Raji (cell line): ENCODE results near the gene SUFU.

ENCODE experiments used
- POLR2A ChIP-seq: IDR thresholded peaks from 2 replicates; pipeline ENCODE4 v1.6.1; 2011; ENCODE audit warnings: low read depth, low read length, control low read depth; ENCODE audit not compliant: insufficient read depth

SUFU gene

GRCh38 chr10:102660888-102661657 lies 157.3 kb downstream of the SUFU start:
- no peak for TF ChIP-seq POLR2A

- TF ChIP-seq POLR2A, result no peak
These were observed 157.9 kb downstream of the SUFU start for GRCh38 chr10:102661658-102662028.

DNA sequence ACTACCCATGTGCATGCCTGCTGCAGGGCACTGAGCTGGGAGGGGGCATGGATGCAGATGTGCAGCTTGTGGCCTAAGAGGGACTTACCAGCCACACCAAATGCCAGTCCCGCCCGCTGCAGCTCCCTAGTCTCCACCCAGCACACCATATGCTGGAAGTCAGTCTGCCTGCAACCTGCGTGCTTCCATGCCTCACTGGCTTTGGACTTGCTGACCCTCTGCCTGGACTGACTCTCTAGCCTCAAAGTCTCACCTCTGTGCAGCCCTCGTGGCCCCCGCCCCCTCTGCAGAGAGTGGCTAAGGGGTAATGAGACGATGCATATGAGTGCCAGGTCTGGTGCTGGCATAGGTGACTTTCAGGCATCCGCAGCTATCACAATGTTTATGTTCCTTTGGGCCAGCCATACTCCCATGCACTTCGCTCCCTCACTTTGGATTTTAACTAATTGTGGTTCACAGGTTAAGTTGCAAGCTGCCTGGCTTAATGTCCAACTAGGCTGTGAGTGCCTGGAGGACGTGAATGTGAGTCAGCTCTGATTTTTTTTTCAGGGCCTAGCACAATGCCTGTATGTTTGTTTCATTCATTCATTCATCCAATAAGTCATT lies 162.2 kb downstream of the SUFU start:
- no peak for TF ChIP-seq POLR2A

GRCh38 chr10:102668326-102669107 lies 164.7 kb downstream of the SUFU start:
- no peak for TF ChIP-seq POLR2A

DNA sequence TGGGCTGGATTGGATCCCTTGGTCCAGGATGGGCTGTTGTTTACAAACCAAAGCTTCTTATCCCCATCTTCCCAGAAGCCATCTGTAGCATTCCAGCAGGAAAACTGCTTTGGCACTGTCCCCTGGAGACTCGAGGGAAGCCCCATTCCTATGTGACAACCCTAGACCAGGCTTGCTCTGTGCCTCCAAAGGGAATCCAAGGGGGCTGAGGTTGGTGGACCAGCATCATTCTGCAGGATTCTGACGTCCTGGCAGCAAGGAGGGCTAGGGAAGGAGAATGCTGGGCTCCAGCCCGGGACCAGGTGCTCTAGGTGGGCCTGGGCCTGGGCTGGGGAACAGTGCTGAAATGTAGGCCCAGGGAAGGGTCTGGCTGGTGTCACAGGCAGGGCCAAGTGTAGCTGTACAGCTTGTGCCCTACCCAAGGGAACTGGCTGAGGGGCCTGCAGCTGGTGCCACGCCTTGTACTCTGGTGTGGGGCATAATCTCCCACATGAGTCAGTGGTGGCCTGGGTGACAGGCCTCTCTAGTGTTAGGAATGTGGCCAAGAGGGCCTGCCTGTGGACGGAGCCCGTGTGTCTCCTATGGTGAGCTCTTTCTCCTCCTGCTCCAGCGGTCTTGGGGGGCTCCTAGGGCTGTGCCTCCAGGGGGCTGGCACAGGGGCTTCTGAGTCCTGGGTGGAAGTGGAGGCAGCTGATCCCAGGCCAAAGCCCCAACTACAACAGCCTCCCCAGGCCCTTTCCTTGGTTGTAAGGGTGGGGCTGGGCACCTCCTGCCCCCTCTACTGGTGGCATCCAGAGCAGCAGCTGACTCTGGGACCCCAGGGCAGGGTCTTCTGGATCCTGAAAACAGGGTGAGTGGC lies 165.7 kb downstream of the SUFU start:
- TF ChIP-seq POLR2A, result no peak

- TF ChIP-seq POLR2A, result no peak
These were observed 166.4 kb downstream of the SUFU start for GRCh38 chr10:102670065-102670670.

- no peak for TF ChIP-seq POLR2A
These were observed 167.2 kb downstream of the SUFU start for GRCh38 chr10:102670871-102671434.

GRCh38 chr10:102673236-102673818 lies 169.6 kb downstream of the SUFU start:
- no peak for TF ChIP-seq POLR2A

DNA sequence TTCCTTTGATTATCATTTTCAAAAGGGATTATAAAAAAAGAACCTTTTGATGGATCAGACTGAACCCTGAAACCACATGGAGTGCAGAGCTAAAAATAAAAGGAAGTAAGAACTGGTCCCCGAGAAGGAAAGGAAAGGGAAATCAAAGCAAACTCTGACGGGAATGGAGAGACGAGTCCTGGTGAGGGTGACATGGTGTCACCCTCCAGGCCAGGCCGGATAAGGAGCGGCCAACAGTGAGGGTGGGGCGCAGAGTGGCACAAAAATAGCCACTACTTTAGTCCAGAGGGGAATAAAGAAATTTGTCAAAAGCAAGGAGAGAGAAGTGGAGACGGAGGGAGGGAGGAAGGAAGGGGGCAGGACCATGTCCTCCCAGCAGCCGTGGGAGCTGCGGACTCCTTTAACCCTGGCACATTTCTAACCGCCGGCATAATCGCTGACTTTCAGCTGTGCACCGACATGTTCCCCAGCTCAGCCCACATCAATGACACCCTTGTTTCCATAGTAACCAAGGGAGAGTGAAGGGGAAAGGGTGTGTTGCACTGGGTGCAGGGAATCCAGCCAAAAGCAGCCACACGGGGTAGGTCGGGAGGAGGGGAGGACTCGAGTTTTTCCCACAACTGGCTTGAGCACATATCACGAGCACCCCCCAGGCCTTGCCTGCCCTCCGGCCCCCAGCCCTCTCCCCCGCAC lies 170.2 kb downstream of the SUFU start:
- TF ChIP-seq POLR2A, result no peak

GRCh38 chr10:102674566-102674965 lies 170.8 kb downstream of the SUFU start:
- no peak for TF ChIP-seq POLR2A

DNA sequence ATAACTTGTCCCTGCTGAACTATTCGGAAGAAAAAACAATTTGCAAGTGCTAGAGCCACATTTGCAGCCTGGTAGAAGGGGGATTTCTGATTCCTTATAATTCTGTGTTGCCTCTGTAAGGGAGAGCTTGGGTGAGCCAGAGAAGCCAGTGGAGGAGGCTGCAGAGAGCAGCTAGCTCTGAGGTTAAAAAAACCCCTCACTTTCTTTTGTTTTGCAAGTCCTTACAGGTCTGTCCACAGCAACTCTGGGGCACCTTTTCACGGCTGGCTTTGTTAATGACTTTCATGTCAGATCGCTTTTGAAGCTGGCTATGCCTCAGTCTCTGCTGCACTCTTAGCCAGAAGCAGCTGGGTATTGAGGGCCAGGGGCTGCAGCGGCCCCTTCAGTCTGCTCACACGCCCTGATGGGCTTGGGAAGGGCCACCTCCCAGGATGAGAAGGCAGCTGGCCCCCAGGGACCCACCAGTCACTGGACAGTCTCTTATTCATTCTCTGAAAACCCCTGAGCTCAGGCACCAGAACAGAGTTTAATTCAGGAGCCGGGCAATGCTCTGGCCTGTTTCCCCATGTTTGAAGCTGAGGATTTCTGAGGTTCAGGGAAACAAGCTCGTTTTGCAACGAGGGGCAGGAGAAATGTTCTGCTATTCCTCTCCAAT lies 171.4 kb downstream of the SUFU start:
- TF ChIP-seq POLR2A, result no peak

- TF ChIP-seq POLR2A, result no peak
These were observed 172.1 kb downstream of the SUFU start for GRCh38 chr10:102675666-102676533.
